Middle frontal gyrus (tissue), 1 donor: Measurements from ENCODE around the gene AHCY.
"Not testable (repeated sequence)": the region's sequence is repeated elsewhere in the genome, so short reads cannot be mapped to it uniquely, and the experiment has no call there.

ENCODE experiments used
- DNase-seq: peaks from one replicate; pipeline ENCODE4 v3.0.0-alpha.2; 2015; ENCODE audit warnings: low spot score; ENCODE audit errors: extremely low spot score

AHCY gene

GRCh38 chr20:34256629-34257124 is 46.5 kb downstream of the AHCY start:
- DNase-seq: no peak

- no peak for DNase-seq
Measured at GRCh38 chr20:34254979-34255378, 48.2 kb downstream of the AHCY start.

GRCh38 chr20:34252431-34253086 is 50.6 kb downstream of the AHCY start:
- not testable (repeated sequence) for DNase-seq

- no peak for DNase-seq
Measured at GRCh38 chr20:34251619-34252018, 51.5 kb downstream of the AHCY start.

GRCh38 chr20:34250005-34250404 is 53.1 kb downstream of the AHCY start:
- no peak for DNase-seq

- no peak for DNase-seq
Measured at GRCh38 chr20:34249291-34249690, 53.9 kb downstream of the AHCY start.

- DNase-seq: no peak
Measured at GRCh38 chr20:34246126-34246626, 57.0 kb downstream of the AHCY start.

- no peak for DNase-seq
Measured at GRCh38 chr20:34243377-34243776, 59.8 kb downstream of the AHCY start.

GRCh38 chr20:34242879-34243278 is 60.3 kb downstream of the AHCY start:
- DNase-seq: no peak

- not testable (repeated sequence) for DNase-seq
Measured at GRCh38 chr20:34242015-34242414, 61.1 kb downstream of the AHCY start.

- no peak for DNase-seq
Measured at GRCh38 chr20:34240693-34241615, 62.2 kb downstream of the AHCY start, which contains the start of gene ASIP. TSS of gene ASIP (plus strand) at chr20:34241423. CDS start at chr20:34260375, 18,952 bp downstream.

- no peak for DNase-seq
Measured at GRCh38 chr20:34240121-34240520, 63.0 kb downstream of the AHCY start.

GRCh38 chr20:34237942-34238341 is 65.2 kb downstream of the AHCY start:
- no peak for DNase-seq

- no peak for DNase-seq
Measured at GRCh38 chr20:34235875-34236274, 67.3 kb downstream of the AHCY start.

GRCh38 chr20:34233687-34234086 is 69.5 kb downstream of the AHCY start:
- DNase-seq: no peak

- DNase-seq: no peak
Measured at GRCh38 chr20:34232494-34233087, 70.6 kb downstream of the AHCY start.

- DNase-seq: no peak
Measured at GRCh38 chr20:34231634-34232033, 71.5 kb downstream of the AHCY start.
